SU-DHL-6 (cell line): Measurements from ENCODE around the gene UNK.

Experiments
- EZH2phosphoT487 ChIP-seq: fragments of 200-600 bp; sonication (generic), shearing (Covaris generic); conservative IDR thresholded peaks from 2 replicates; pipeline ENCODE4 v1.6.1; 2018; ENCODE audit warnings: mild to moderate bottlenecking, antibody characterized with exemption, low read length, moderate library complexity, mixed read lengths
- TF ChIP-seq, protein P1 (sequence below): fragments of 200-600 bp; sonication (generic); IDR thresholded peaks from one replicate; pipeline ENCODE4 v1.5.1; 2017; ENCODE audit warnings: antibody characterized with exemption, mild to moderate bottlenecking, low read length, moderate library complexity; ENCODE audit not compliant: insufficient read depth, poor library complexity, severe bottlenecking

DNA sequence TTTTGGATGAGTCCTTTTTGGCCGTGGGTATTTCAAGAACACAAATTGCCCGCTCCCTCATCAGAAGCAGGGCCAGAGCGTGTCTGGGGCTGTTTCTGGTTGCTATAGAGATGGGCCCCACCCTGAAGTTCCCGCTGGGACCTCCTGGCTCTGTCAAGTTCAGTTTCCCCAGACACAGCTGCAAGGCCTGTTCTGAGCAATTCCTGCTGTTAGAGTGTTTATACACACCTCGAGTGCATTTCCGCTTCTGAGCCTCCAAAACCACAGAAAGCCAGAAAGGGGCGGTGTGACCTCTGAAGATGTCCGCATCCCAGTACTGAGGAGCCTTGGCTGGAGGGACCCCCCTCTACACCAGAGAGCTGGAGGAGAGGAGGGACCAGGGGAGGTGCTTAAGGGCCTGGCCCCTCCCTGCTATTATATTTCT, 79.9 kb downstream of the UNK start:
- TF ChIP-seq, protein P1, sequence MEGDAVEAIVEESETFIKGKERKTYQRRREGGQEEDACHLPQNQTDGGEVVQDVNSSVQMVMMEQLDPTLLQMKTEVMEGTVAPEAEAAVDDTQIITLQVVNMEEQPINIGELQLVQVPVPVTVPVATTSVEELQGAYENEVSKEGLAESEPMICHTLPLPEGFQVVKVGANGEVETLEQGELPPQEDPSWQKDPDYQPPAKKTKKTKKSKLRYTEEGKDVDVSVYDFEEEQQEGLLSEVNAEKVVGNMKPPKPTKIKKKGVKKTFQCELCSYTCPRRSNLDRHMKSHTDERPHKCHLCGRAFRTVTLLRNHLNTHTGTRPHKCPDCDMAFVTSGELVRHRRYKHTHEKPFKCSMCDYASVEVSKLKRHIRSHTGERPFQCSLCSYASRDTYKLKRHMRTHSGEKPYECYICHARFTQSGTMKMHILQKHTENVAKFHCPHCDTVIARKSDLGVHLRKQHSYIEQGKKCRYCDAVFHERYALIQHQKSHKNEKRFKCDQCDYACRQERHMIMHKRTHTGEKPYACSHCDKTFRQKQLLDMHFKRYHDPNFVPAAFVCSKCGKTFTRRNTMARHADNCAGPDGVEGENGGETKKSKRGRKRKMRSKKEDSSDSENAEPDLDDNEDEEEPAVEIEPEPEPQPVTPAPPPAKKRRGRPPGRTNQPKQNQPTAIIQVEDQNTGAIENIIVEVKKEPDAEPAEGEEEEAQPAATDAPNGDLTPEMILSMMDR: no peak
- TF ChIP-seq EZH2phosphoT487: no peak
